OCI-LY1 (cell line): ENCODE data around the gene PRR3.
A peak's percentile ranks its signal among the peaks of the same experiment; 100 is the strongest.

Experiments used
- H2AFZ ChIP-seq: fragments of 200-600 bp; sonication (generic), shearing (Covaris generic); 2 replicates; pipeline ENCODE4 v1.6.0; 2014; ENCODE audit warnings: antibody characterized with exemption, mild to moderate bottlenecking, low read length
- H3F3A ChIP-seq: fragments of 200-600 bp; sonication (generic), shearing (Covaris generic); 2 replicates; pipeline ENCODE4 v1.6.0; 2014; ENCODE audit warnings: mild to moderate bottlenecking, antibody characterized with exemption, low read length, moderate library complexity; ENCODE audit not compliant: insufficient read depth
- H3K27ac ChIP-seq: fragments of 200-600 bp; sonication (generic); 2 replicates; pipeline ENCODE4 v1.5.1; 2014; ENCODE audit warnings: low read length, mixed run types, mild to moderate bottlenecking, low read depth; ENCODE audit not compliant: poor library complexity, severe bottlenecking
- H3K27me3 ChIP-seq: fragments of 200-600 bp; sonication (generic); 2 replicates; pipeline ENCODE4 v1.6.0; 2014; ENCODE audit warnings: antibody characterized with exemption, mild to moderate bottlenecking, low read length, moderate library complexity; ENCODE audit not compliant: insufficient read depth
- H3K36me3 ChIP-seq: fragments of 200-600 bp; sonication (generic); 2 replicates; pipeline ENCODE4 v1.6.1; 2014; ENCODE audit warnings: mild to moderate bottlenecking, antibody characterized with exemption, low read length, moderate library complexity, mixed read lengths; ENCODE audit not compliant: insufficient read depth
- H3K4me1 ChIP-seq: fragments of 200-600 bp; sonication (generic); 2 replicates; pipeline ENCODE4 v1.5.1; 2014; ENCODE audit warnings: mild to moderate bottlenecking, low read length, moderate library complexity; ENCODE audit not compliant: insufficient read depth, severe bottlenecking
- H3K4me2 ChIP-seq: fragments of 200-600 bp; sonication (generic), shearing (Covaris generic); 2 replicates; pipeline ENCODE4 v1.6.1; 2014; ENCODE audit warnings: low read length
- H3K4me3 ChIP-seq: fragments of 200-600 bp; sonication (generic); 2 replicates; pipeline ENCODE4 v1.5.1; 2014; ENCODE audit warnings: low read length, low read depth, mild to moderate bottlenecking, mixed read lengths; ENCODE audit not compliant: poor library complexity, severe bottlenecking
- H3K79me2 ChIP-seq: fragments of 200-600 bp; shearing (Covaris generic); 2 replicates; pipeline ENCODE4 v1.6.1; 2016; ENCODE audit warnings: mixed run types, low read length, mixed read lengths; ENCODE audit not compliant: insufficient read depth
- H3K9ac ChIP-seq: fragments of 200-600 bp; sonication (generic), shearing (Covaris generic); 2 replicates; pipeline ENCODE4 v1.6.1; 2014; ENCODE audit warnings: mild to moderate bottlenecking, low read length, mixed read lengths
- H3K9me2 ChIP-seq: fragments of 200-600 bp; sonication (generic), shearing (Covaris generic); 2 replicates; pipeline ENCODE4 v1.6.1; 2014; ENCODE audit warnings: low read depth, mild to moderate bottlenecking, low read length, mixed read lengths
- H3K9me3 ChIP-seq: fragments of 200-600 bp; shearing (Covaris generic); 2 replicates; pipeline ENCODE4 v1.6.1; 2014; ENCODE audit warnings: low read length, mixed read lengths
- H4K20me1 ChIP-seq: fragments of 200-600 bp; sonication (generic), shearing (Covaris generic); 2 replicates; pipeline ENCODE4 v1.6.0; 2016; ENCODE audit warnings: mild to moderate bottlenecking, low read length; ENCODE audit not compliant: insufficient read depth
- EZH2 ChIP-seq: fragments of 200-600 bp; sonication (generic), shearing (Covaris generic); IDR thresholded peaks from 2 replicates; pipeline ENCODE4 v1.8.0; 2017; ENCODE audit warnings: borderline replicate concordance, mixed run types, mild to moderate bottlenecking, antibody characterized with exemption, low read length, moderate library complexity, mixed read lengths
- TF ChIP-seq, protein P1 (sequence below): fragments of 200-600 bp; sonication (generic), shearing (Covaris generic); IDR thresholded peaks from 2 replicates; pipeline ENCODE4 v1.5.1; 2017; ENCODE audit warnings: mild to moderate bottlenecking, antibody characterized with exemption, low read length, moderate library complexity, mixed read lengths

The PRR3 gene

GRCh38 chr6:30572148-30572547 is 15.1 kb downstream of the PRR3 start:
- no peaks in the 10 kb centered on the region for H3K27me3 ChIP-seq
- H3K36me3 ChIP-seq = peaks cover 23% of the 10 kb centered on the region
- H3K4me1 ChIP-seq = peaks cover 42% of the 10 kb centered on the region

GRCh38 chr6:30573113-30573512 is 16.0 kb downstream of the PRR3 start:
- H3K27ac ChIP-seq = no peak overlapping the region
- H3F3A ChIP-seq = no peaks in the 10 kb centered on the region

More at GRCh38 chr6:30572148-30572547, 15.1 kb downstream of the PRR3 start:
- H4K20me1 ChIP-seq = 0 out of 2 replicates have a peak, but pooled peaks cover 3% of the 10 kb centered on the region
- H3K79me2 ChIP-seq = peaks cover 48% of the 10 kb centered on the region
- peak overlapping the region; percentile 91 for H3K9ac ChIP-seq
- H3K4me2 ChIP-seq = peak overlapping the region; percentile 98
- no peaks in the 10 kb centered on the region for H3K9me2 ChIP-seq
- no peaks in the 10 kb centered on the region for H3K9me3 ChIP-seq
- no peak for TF ChIP-seq EZH2
- TF ChIP-seq, protein P1, sequence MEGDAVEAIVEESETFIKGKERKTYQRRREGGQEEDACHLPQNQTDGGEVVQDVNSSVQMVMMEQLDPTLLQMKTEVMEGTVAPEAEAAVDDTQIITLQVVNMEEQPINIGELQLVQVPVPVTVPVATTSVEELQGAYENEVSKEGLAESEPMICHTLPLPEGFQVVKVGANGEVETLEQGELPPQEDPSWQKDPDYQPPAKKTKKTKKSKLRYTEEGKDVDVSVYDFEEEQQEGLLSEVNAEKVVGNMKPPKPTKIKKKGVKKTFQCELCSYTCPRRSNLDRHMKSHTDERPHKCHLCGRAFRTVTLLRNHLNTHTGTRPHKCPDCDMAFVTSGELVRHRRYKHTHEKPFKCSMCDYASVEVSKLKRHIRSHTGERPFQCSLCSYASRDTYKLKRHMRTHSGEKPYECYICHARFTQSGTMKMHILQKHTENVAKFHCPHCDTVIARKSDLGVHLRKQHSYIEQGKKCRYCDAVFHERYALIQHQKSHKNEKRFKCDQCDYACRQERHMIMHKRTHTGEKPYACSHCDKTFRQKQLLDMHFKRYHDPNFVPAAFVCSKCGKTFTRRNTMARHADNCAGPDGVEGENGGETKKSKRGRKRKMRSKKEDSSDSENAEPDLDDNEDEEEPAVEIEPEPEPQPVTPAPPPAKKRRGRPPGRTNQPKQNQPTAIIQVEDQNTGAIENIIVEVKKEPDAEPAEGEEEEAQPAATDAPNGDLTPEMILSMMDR = no peak
- peak overlapping the region; percentile 65 for H3K27ac ChIP-seq
- H2AFZ ChIP-seq = no peak overlapping the region
- H3K4me3 ChIP-seq = peak overlapping the region; percentile 89
- no peaks in the 10 kb centered on the region for H3F3A ChIP-seq

GRCh38 chr6:30578051-30578450 is 21.0 kb downstream of the PRR3 start:
- H3K4me3 ChIP-seq = no peak overlapping the region
- no peaks in the 10 kb centered on the region for H4K20me1 ChIP-seq
- no peak overlapping the region for H3K9ac ChIP-seq
- H3K36me3 ChIP-seq = peaks cover 78% of the 10 kb centered on the region
- H3F3A ChIP-seq = no peaks in the 10 kb centered on the region
- no peak overlapping the region for H3K4me2 ChIP-seq
- H3K27ac ChIP-seq = no peak overlapping the region
- H3K27me3 ChIP-seq = no peaks in the 10 kb centered on the region
- peaks cover 33% of the 10 kb centered on the region for H3K79me2 ChIP-seq
- TF ChIP-seq, protein P1 = no peak
- TF ChIP-seq EZH2 = no peak
- peaks cover 13% of the 10 kb centered on the region for H3K4me1 ChIP-seq
- H2AFZ ChIP-seq = no peak overlapping the region
- no peaks in the 10 kb centered on the region for H3K9me3 ChIP-seq
- H3K9me2 ChIP-seq = no peaks in the 10 kb centered on the region

More at GRCh38 chr6:30573113-30573512, 16.0 kb downstream of the PRR3 start:
- TF ChIP-seq, protein P1 = no peak
- no peak for TF ChIP-seq EZH2
- peaks cover 48% of the 10 kb centered on the region for H3K79me2 ChIP-seq
- H3K4me3 ChIP-seq = no peak overlapping the region
- H3K9me3 ChIP-seq = no peaks in the 10 kb centered on the region
- H4K20me1 ChIP-seq = 0 out of 2 replicates have a peak, but pooled peaks cover 3% of the 10 kb centered on the region
- H3K4me2 ChIP-seq = peak overlapping the region; percentile 98
- no peak overlapping the region; the same call in 1 of the 2 replicates for H3K9ac ChIP-seq
- H3K4me1 ChIP-seq = peaks cover 42% of the 10 kb centered on the region
- no peak overlapping the region for H2AFZ ChIP-seq
- peaks cover 33% of the 10 kb centered on the region for H3K36me3 ChIP-seq
- no peaks in the 10 kb centered on the region for H3K27me3 ChIP-seq
- no peaks in the 10 kb centered on the region for H3K9me2 ChIP-seq
